ENCODE measurements around the gene SMIM31. TPM values are rescaled to one million over a fixed set of nuclear protein-coding genes. Genes with fewer than 3 reads are reported as not detected.

SMIM31 gene
- total RNA-seq, 5 donors from 2014 or later (not counting 1 experiment from before 2014, with no cell fraction given), result not detected

DNA sequence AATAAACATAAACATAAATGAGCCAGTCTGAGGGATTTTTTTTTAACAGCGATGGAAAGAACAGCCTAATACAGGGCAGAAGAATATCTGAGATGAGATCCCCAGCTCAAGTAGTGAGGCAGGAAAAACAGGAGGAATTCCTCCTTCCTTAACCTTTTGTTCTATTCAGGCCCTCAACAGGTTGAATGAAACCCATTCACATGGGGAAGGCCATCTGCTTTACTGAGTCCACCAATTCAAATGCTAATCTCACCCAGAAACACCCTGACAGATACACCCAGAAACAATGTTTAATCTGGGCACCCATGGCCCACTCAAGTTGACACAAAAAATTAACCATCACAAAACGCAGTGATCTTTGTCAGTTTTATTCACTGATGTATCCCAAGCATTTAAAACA is 45.5 kb downstream of the SMIM31 start:
- no peaks in the 10 kb centered on the region for H3K9me3 Mint-ChIP-seq
- ChIA-PET CTCF (no interaction called here), POLR2A (no interaction called here)
- H3K27ac Mint-ChIP-seq, result no peak overlapping the region
- Histone ChIP-seq H3K9me3 (no peaks in the 10 kb centered on the region), H3K27ac (ENCODE audit: low read length) (no peak overlapping the region), H3K4me1 (ENCODE audit: control insufficient read depth in 1 of 2, extremely low read depth in 1 of 2, insufficient read depth in 2 of 2, low read length in 2 of 2) (no peaks in the 10 kb centered on the region), H3K4me3 (ENCODE audit: control insufficient read depth in 1 of 2, extremely low read depth in 1 of 2, low read length in 1 of 2) (no peak overlapping the region), H3K36me3 (ENCODE audit: control insufficient read depth in 2 of 2, extremely low read depth in 1 of 2, insufficient read depth in 1 of 2, low read length in 1 of 2) (no peaks in the 10 kb centered on the region), H3K27me3 (replicated peaks in 1 of 2; ENCODE audit: control insufficient read depth in 2 of 2, extremely low read depth in 1 of 2, insufficient read depth in 2 of 2, low read length in 1 of 2) (no peaks in the 10 kb centered on the region)
- no CpG with 5 or more reads among the region's 2 CpGs for WGBS (ENCODE audit: insufficient coverage)
- H3K4me3 Mint-ChIP-seq, result no peak overlapping the region
- no peaks in the 10 kb centered on the region for H3K4me1 Mint-ChIP-seq
- H3K36me3 Mint-ChIP-seq, result no peaks in the 10 kb centered on the region
- peaks cover 0 to 15% of the 10 kb centered on the region in 2 donors for H3K27me3 Mint-ChIP-seq
- DNase-seq (no peak), ATAC-seq (replicated peaks in 1 of 4) (no peak)

DNA sequence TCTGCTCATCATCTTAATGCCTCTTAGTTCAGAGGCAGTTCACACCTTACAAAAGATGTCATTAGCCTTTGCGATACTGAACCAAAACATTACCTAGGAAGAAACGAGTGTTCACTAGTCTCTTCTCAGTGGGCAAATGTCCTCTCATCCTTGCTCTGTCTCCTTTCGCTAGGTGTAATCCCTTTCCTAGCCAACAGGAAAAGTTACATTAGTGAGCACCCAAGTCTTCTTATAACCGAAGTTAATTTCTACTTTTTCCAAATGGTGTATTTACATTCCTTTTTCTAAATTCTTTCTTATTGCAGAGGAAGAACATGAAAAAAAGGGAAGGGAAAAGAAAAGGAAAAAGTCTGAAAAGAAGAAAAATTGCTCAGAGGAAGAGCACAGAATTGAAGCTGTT is 46.9 kb downstream of the SMIM31 start:
- no peak overlapping the region for H3K27ac Mint-ChIP-seq
- WGBS (ENCODE audit: insufficient coverage), result 90% methylated on average over 3 of the region's 4 CpGs
- no peaks in the 10 kb centered on the region for H3K36me3 ChIP-seq (ENCODE audit: control insufficient read depth in 2 of 2, extremely low read depth in 1 of 2, insufficient read depth in 1 of 2, low read length in 1 of 2)
- no peaks in the 10 kb centered on the region for H3K4me1 Mint-ChIP-seq
- no peak overlapping the region for H3K4me3 Mint-ChIP-seq
- DNase-seq (no peak), ATAC-seq (replicated peaks in 1 of 4) (no peak)
- POLR2A ChIA-PET, result no interaction called here
- H3K36me3 Mint-ChIP-seq, result no peaks in the 10 kb centered on the region
- CTCF ChIA-PET, result no interaction called here
- H3K4me3 ChIP-seq (ENCODE audit: control insufficient read depth in 1 of 2, extremely low read depth in 1 of 2, low read length in 1 of 2), result no peak overlapping the region
- H3K4me1 ChIP-seq (ENCODE audit: control insufficient read depth in 1 of 2, extremely low read depth in 1 of 2, insufficient read depth in 2 of 2, low read length in 2 of 2), result no peaks in the 10 kb centered on the region
- no peak overlapping the region for H3K27ac ChIP-seq (ENCODE audit: low read length)
- H3K27me3 ChIP-seq (replicated peaks in 1 of 2; ENCODE audit: control insufficient read depth in 2 of 2, extremely low read depth in 1 of 2, insufficient read depth in 2 of 2, low read length in 1 of 2), result no peaks in the 10 kb centered on the region
- H3K9me3 ChIP-seq, result no peaks in the 10 kb centered on the region
- H3K27me3 Mint-ChIP-seq, result peaks cover 0 to 15% of the 10 kb centered on the region in 2 donors
- no peaks in the 10 kb centered on the region for H3K9me3 Mint-ChIP-seq

DNA sequence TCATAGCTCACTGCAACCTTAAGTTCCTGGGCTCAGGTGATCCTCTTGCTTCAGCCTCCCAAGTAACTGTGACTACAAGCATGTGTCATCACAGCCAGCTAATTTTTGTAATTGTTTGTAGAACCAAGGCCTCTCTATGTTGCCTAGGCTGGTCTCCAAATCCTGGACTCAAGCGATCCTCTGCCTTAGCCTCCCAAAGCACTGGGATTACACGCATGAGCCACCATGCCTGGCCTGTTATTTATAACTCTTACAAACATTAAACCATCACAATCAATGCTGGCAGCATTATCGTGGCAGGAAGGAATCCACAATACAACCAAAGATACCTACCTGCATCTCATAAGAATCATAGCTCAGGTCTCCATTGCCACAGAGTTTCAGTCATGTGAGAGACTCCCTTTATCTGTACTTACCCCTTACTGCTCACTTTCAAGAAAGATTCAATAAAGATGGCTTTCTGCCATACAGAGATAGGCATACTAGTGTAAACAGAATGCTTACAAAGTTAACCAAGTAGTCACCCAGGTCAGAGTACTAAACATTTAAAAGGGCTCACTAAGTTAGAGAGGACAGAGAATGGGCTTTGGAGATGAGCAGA is 48.5 kb downstream of the SMIM31 start:
- H3K36me3 ChIP-seq (ENCODE audit: control insufficient read depth in 2 of 2, extremely low read depth in 1 of 2, insufficient read depth in 1 of 2, low read length in 1 of 2), result no peaks in the 10 kb centered on the region
- CTCF ChIA-PET, result no interaction called here
- no peak overlapping the region for H3K4me3 ChIP-seq (ENCODE audit: control insufficient read depth in 1 of 2, extremely low read depth in 1 of 2, low read length in 1 of 2)
- no peaks in the 10 kb centered on the region for H3K9me3 ChIP-seq
- no peak overlapping the region for H3K27ac Mint-ChIP-seq
- peaks cover 0 to 11% of the 10 kb centered on the region in 2 donors for H3K27me3 Mint-ChIP-seq
- no peaks in the 10 kb centered on the region for H3K4me1 ChIP-seq (ENCODE audit: control insufficient read depth in 1 of 2, extremely low read depth in 1 of 2, insufficient read depth in 2 of 2, low read length in 2 of 2)
- POLR2A ChIA-PET, result no interaction called here
- H3K9me3 Mint-ChIP-seq, result no peaks in the 10 kb centered on the region
- no peaks in the 10 kb centered on the region for H3K27me3 ChIP-seq (replicated peaks in 1 of 2; ENCODE audit: control insufficient read depth in 2 of 2, extremely low read depth in 1 of 2, insufficient read depth in 2 of 2, low read length in 1 of 2)
- no peaks in the 10 kb centered on the region for H3K4me1 Mint-ChIP-seq
- no peak overlapping the region for H3K27ac ChIP-seq (ENCODE audit: low read length)
- ATAC-seq (replicated peaks in 1 of 4), result no peak
- H3K4me3 Mint-ChIP-seq, result no peak overlapping the region
- H3K36me3 Mint-ChIP-seq, result no peaks in the 10 kb centered on the region
- WGBS (ENCODE audit: insufficient coverage), result 78% methylated on average over 3 of the region's 3 CpGs
- DNase-seq, result no peak

DNA sequence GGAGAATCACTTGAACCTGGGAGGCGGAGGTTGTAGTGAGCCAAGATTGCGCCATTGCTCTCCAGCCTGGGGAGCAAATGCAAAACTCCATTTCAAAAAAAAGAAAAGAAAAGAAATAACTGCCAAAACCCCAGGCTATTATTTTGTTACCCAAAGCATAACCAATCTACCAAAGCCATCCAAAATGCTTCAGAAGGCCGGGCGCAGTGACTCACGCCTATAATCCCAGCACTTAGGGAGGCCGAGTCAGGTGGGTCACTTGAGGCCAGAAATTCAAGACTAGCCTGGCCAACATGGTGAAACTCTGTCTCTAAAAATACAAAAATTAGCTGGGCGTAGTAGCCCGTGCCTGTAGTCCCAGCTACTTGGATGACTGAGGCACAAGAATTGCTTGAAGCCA is 49.8 kb downstream of the SMIM31 start:
- ATAC-seq (replicated peaks in 1 of 4) (no peak), DNase-seq (no peak)
- H3K4me1 Mint-ChIP-seq, result no peaks in the 10 kb centered on the region
- H3K4me3 Mint-ChIP-seq, result no peak overlapping the region
- peaks cover 0 to 11% of the 10 kb centered on the region in 2 donors for H3K27me3 Mint-ChIP-seq
- POLR2A ChIA-PET, result no interaction called here
- CTCF ChIA-PET, result no interaction called here
- no peak overlapping the region for H3K4me3 ChIP-seq (ENCODE audit: control insufficient read depth in 1 of 2, extremely low read depth in 1 of 2, low read length in 1 of 2)
- H3K27me3 ChIP-seq (replicated peaks in 1 of 2; ENCODE audit: control insufficient read depth in 2 of 2, extremely low read depth in 1 of 2, insufficient read depth in 2 of 2, low read length in 1 of 2), result no peaks in the 10 kb centered on the region
- H3K27ac ChIP-seq (ENCODE audit: low read length), result no peak overlapping the region
- no peaks in the 10 kb centered on the region for H3K9me3 ChIP-seq
- WGBS (ENCODE audit: insufficient coverage), result 97% methylated on average over 8 of the region's 8 CpGs
- H3K9me3 Mint-ChIP-seq, result no peaks in the 10 kb centered on the region
- no peak overlapping the region for H3K27ac Mint-ChIP-seq
- H3K36me3 Mint-ChIP-seq, result no peaks in the 10 kb centered on the region
- H3K4me1 ChIP-seq (ENCODE audit: control insufficient read depth in 1 of 2, extremely low read depth in 1 of 2, insufficient read depth in 2 of 2, low read length in 2 of 2), result no peaks in the 10 kb centered on the region
- no peaks in the 10 kb centered on the region for H3K36me3 ChIP-seq (ENCODE audit: control insufficient read depth in 2 of 2, extremely low read depth in 1 of 2, insufficient read depth in 1 of 2, low read length in 1 of 2)

DNA sequence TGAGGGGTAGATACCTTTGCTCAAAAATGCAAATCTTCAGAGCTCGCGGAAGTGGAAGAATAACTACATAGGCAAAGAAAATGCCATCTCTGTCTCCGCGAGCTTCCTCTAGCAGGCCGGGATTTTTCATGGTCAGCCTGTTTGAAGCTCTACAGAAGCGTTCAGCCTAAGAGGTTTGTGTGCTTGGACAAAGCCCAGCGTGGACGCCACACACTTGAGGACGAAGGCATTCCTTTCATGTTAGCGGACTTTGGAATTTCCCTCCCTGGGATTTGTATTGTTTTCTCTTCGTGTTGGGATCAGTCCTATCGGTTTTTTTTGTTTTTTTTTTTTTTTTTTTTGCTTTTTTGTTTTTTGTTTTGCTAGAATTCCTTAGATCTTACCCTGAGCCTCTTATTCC is 53.7 kb downstream of the SMIM31 start:
- Mint-ChIP-seq H3K4me1 (no peaks in the 10 kb centered on the region), H3K4me3 (no peak overlapping the region), H3K36me3 (no peaks in the 10 kb centered on the region), H3K27me3 (peaks cover 0 to 9% of the 10 kb centered on the region in 2 donors), H3K27ac (no peak overlapping the region), H3K9me3 (no peaks in the 10 kb centered on the region)
- Histone ChIP-seq H3K4me3 (ENCODE audit: control insufficient read depth in 1 of 2, extremely low read depth in 1 of 2, low read length in 1 of 2) (no peak overlapping the region), H3K36me3 (ENCODE audit: control insufficient read depth in 2 of 2, extremely low read depth in 1 of 2, insufficient read depth in 1 of 2, low read length in 1 of 2) (no peaks in the 10 kb centered on the region), H3K4me1 (ENCODE audit: control insufficient read depth in 1 of 2, extremely low read depth in 1 of 2, insufficient read depth in 2 of 2, low read length in 2 of 2) (no peaks in the 10 kb centered on the region), H3K27me3 (replicated peaks in 1 of 2; ENCODE audit: control insufficient read depth in 2 of 2, extremely low read depth in 1 of 2, insufficient read depth in 2 of 2, low read length in 1 of 2) (no peaks in the 10 kb centered on the region), H3K27ac (ENCODE audit: low read length) (no peak overlapping the region), H3K9me3 (no peaks in the 10 kb centered on the region)
- no peak for ATAC-seq (replicated peaks in 1 of 4)
- CTCF ChIA-PET, result no interaction called here
- no peak for DNase-seq
- WGBS (ENCODE audit: insufficient coverage), result 79% methylated on average over 8 of the region's 12 CpGs
- POLR2A ChIA-PET, result no interaction called here

DNA sequence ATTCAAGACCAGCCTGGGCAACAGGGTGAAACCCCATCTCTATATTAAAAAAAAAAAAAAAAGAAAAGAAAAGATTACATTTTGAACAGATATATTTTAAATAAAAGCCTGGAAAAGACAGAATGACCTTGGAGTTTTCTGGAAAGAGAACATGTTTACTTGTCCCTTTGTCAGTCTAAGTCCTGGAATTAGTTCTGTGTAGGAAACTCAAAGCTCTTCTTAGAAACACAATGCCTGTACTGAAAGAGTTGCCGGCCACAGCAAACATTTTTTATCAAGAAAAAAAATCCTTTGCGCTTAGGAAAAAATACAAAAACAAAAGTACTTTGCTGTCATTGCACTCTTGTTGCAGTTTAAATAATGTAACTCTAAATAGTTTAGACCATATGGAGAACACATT is 59.6 kb downstream of the SMIM31 start:
- Mint-ChIP-seq H3K36me3 (no peaks in the 10 kb centered on the region), H3K4me1 (no peaks in the 10 kb centered on the region), H3K9me3 (peaks cover 0 to 4% (median 0%) of the 10 kb centered on the region in 3 donors), H3K27me3 (peaks cover 2 to 5% of the 10 kb centered on the region in 2 donors), H3K4me3 (no peak overlapping the region), H3K27ac (no peak overlapping the region)
- Histone ChIP-seq H3K27me3 (replicated peaks in 1 of 2; ENCODE audit: control insufficient read depth in 2 of 2, extremely low read depth in 1 of 2, insufficient read depth in 2 of 2, low read length in 1 of 2) (no peaks in the 10 kb centered on the region), H3K9me3 (no peaks in the 10 kb centered on the region), H3K27ac (ENCODE audit: low read length) (no peak overlapping the region), H3K4me1 (ENCODE audit: control insufficient read depth in 1 of 2, extremely low read depth in 1 of 2, insufficient read depth in 2 of 2, low read length in 2 of 2) (no peaks in the 10 kb centered on the region), H3K36me3 (ENCODE audit: control insufficient read depth in 2 of 2, extremely low read depth in 1 of 2, insufficient read depth in 1 of 2, low read length in 1 of 2) (no peaks in the 10 kb centered on the region), H3K4me3 (ENCODE audit: control insufficient read depth in 1 of 2, extremely low read depth in 1 of 2, low read length in 1 of 2) (no peak overlapping the region)
- ChIA-PET CTCF (no interaction called here), POLR2A (no interaction called here)
- WGBS (ENCODE audit: insufficient coverage), result no CpG with 5 or more reads among the region's 2 CpGs
- DNase-seq (no peak), ATAC-seq (replicated peaks in 1 of 4) (no peak)

DNA sequence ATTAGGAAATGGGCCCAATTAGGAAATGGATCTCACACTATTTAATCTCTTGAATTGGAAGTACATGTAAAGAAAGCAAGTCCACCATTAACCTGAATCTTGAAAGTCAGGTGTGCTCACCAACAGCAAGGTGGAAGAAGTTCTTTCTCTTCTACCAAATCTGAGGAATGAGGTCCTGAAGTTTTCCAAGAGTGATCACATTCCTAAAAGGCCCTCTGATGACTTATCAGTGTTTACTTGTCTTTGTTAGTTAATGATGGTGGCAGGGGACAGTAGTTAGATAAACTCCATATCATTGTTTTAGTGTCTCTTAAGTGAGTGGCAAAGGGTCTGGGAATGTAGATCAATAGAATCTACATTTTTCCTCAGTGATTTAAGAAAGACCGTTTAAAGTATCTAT is 61.8 kb downstream of the SMIM31 start:
- Mint-ChIP-seq H3K9me3 (peaks cover 0 to 4% (median 0%) of the 10 kb centered on the region in 3 donors), H3K27ac (no peak overlapping the region), H3K4me1 (no peaks in the 10 kb centered on the region), H3K27me3 (peaks cover 0 to 2% of the 10 kb centered on the region in 2 donors), H3K4me3 (no peak overlapping the region), H3K36me3 (no peaks in the 10 kb centered on the region)
- Histone ChIP-seq H3K36me3 (ENCODE audit: control insufficient read depth in 2 of 2, extremely low read depth in 1 of 2, insufficient read depth in 1 of 2, low read length in 1 of 2) (no peaks in the 10 kb centered on the region), H3K4me1 (ENCODE audit: control insufficient read depth in 1 of 2, extremely low read depth in 1 of 2, insufficient read depth in 2 of 2, low read length in 2 of 2) (no peaks in the 10 kb centered on the region), H3K27ac (ENCODE audit: low read length) (no peak overlapping the region), H3K9me3 (no peaks in the 10 kb centered on the region), H3K4me3 (ENCODE audit: control insufficient read depth in 1 of 2, extremely low read depth in 1 of 2, low read length in 1 of 2) (no peak overlapping the region), H3K27me3 (replicated peaks in 1 of 2; ENCODE audit: control insufficient read depth in 2 of 2, extremely low read depth in 1 of 2, insufficient read depth in 2 of 2, low read length in 1 of 2) (no peaks in the 10 kb centered on the region)
- ChIA-PET CTCF (no interaction called here), POLR2A (no interaction called here)
- DNase-seq (no peak), ATAC-seq (replicated peaks in 1 of 4) (no peak)
- WGBS (ENCODE audit: insufficient coverage), result no CpG with 5 or more reads among the region's 1 CpG

Measured in T-cell (primary cell).